ENCODE data around the gene ENTR1.

- TF ChIP-seq CTCF (tag by site-specific recombination; IDR thresholded peaks at IDR 0.05): no peak
- no peak for TF ChIP-seq FEZF1 (tag by site-specific recombination; IDR thresholded peaks at IDR 0.05)
- no peak for TF ChIP-seq GLIS1 (tag by site-specific recombination; IDR thresholded peaks at IDR 0.05)
Measured at GRCh38 chr9:136439481-136440408, 29.3 kb upstream of the ENTR1 start, which contains the start of gene INPP5E.

Measured in HEK293 (cell line).